ENCODE results near the gene SGPP2. TPM values are rescaled to one million over a fixed set of nuclear protein-coding genes. Genes with fewer than 3 reads are reported as not detected.

SGPP2 gene
- total RNA-seq, 1 experiment from 2014 or later, result not detected

DNA sequence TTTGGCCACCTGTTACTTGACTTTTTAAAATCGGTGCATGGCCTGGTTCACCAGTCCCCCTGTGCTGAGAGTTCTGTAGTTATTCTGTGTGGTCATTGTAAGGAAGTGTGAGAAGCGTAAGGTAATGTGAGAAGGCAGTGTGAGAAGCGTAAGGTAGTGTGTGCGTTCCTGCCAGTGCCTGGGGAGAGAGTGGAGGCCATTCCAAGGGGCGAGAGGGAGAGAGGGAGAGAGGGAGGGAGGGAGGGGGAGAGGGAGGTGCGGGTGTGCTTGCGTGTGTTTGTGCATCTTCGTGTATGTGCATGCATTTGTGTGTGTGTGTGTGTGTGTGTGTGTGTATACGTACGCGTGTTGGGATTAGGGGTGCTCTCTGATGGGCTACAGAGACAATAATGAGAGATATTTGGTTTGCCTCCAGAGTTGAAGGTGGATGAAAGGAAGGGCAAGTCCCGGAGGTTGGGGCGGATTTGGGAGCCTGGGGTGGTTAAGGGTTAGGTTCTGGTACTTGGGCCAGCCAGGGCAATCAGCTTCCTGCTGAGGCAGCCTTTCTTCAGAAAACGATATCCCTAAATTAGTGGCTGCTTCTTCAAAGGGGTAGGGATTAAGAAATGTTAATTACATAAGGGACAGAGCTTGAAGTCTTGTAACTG, 53.7 kb downstream of the SGPP2 start:
- Histone ChIP-seq H3K27me3 (ENCODE audit: control insufficient read depth, insufficient read depth, low read length) (peaks cover 25% of the 10 kb centered on the region), H3K4me3 (ENCODE audit: insufficient read depth, low read depth, low read length) (peak overlapping the region; percentile 10; the same call in 1 of the 2 replicates), H3K36me3 (replicated peaks; ENCODE audit: control insufficient read depth, insufficient read depth, low read length) (no peaks in the 10 kb centered on the region)
- DNase-seq, result peak; percentile 44

- Histone ChIP-seq H3K36me3 (replicated peaks; ENCODE audit: control insufficient read depth, insufficient read depth, low read length) (no peaks in the 10 kb centered on the region), H3K4me3 (ENCODE audit: insufficient read depth, low read depth, low read length) (no peak overlapping the region), H3K27me3 (ENCODE audit: control insufficient read depth, insufficient read depth, low read length) (peaks cover 36% of the 10 kb centered on the region)
- no peak for DNase-seq
Measured at GRCh38 chr2:222479859-222480258, 55.5 kb downstream of the SGPP2 start.

DNA sequence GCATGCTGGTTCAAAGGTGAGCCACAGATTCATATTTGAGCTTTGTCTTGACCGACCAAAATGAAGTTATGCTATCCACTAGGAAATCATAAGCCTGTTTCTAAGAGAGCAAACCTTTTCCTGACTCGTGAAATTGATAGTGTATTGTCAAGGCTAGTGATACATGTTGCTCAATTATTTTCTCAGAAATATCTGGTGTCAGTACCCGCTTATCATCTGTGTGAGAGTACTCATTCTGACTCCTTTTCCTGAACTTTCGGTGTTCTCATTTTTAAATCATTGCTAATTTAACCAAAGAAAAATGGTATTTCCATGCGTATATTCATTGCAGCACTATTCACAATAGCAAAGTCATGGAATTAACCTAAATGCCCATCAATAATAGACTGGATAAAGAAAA, 56.2 kb downstream of the SGPP2 start:
- H3K36me3 ChIP-seq (replicated peaks; ENCODE audit: control insufficient read depth, insufficient read depth, low read length), result no peaks in the 10 kb centered on the region
- no peak for DNase-seq
- no peak overlapping the region for H3K4me3 ChIP-seq (ENCODE audit: insufficient read depth, low read depth, low read length)
- peaks cover 38% of the 10 kb centered on the region for H3K27me3 ChIP-seq (ENCODE audit: control insufficient read depth, insufficient read depth, low read length)

GRCh38 chr2:222481941-222482340, 57.6 kb downstream of the SGPP2 start:
- no peak for DNase-seq
- Histone ChIP-seq H3K4me3 (ENCODE audit: insufficient read depth, low read depth, low read length) (no peak overlapping the region), H3K27me3 (ENCODE audit: control insufficient read depth, insufficient read depth, low read length) (peaks cover 38% of the 10 kb centered on the region), H3K36me3 (replicated peaks; ENCODE audit: control insufficient read depth, insufficient read depth, low read length) (no peaks in the 10 kb centered on the region)

DNA sequence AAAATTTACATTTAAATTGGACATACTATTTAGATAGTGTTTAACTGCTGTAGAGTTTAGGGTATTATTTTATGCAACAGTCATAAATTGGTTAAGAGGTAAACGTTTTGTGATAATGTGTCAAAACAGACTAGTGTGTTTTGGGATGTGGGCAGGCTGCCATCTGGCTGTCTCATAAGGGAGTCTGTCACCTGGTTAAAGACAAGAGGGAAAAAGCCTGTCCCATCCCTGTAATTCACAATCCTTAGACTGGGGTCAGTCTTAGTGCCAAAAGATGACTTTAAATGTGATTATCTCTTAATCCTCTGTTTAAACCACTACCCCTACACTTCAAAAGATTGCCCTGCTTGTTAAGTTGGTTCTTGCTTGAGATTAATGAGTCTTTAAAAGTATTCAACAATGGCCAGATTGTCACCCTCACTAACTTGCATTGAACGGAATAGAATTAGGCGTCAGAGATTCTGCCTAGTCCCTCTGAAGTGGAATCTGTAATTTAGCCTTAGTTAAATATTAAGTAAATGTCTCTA, 59.2 kb downstream of the SGPP2 start:
- Histone ChIP-seq H3K4me3 (ENCODE audit: insufficient read depth, low read depth, low read length) (no peak overlapping the region), H3K27me3 (ENCODE audit: control insufficient read depth, insufficient read depth, low read length) (peaks cover 43% of the 10 kb centered on the region), H3K36me3 (replicated peaks; ENCODE audit: control insufficient read depth, insufficient read depth, low read length) (no peaks in the 10 kb centered on the region)
- DNase-seq, result no peak

GRCh38 chr2:222485367-222486211, 61.2 kb downstream of the SGPP2 start:
- no peak for DNase-seq
- peaks cover 36% of the 10 kb centered on the region for H3K27me3 ChIP-seq (ENCODE audit: control insufficient read depth, insufficient read depth, low read length)
- no peaks in the 10 kb centered on the region for H3K36me3 ChIP-seq (replicated peaks; ENCODE audit: control insufficient read depth, insufficient read depth, low read length)
- H3K4me3 ChIP-seq (ENCODE audit: insufficient read depth, low read depth, low read length), result no peak overlapping the region

- H3K4me3 ChIP-seq (ENCODE audit: insufficient read depth, low read depth, low read length), result no peak overlapping the region
- no peak for DNase-seq
- H3K27me3 ChIP-seq (ENCODE audit: control insufficient read depth, insufficient read depth, low read length), result peaks cover 5% of the 10 kb centered on the region; the same call in 1 of the 2 replicates
- no peaks in the 10 kb centered on the region for H3K36me3 ChIP-seq (replicated peaks; ENCODE audit: control insufficient read depth, insufficient read depth, low read length)
Measured at GRCh38 chr2:222490131-222490530, 65.8 kb downstream of the SGPP2 start.

DNA sequence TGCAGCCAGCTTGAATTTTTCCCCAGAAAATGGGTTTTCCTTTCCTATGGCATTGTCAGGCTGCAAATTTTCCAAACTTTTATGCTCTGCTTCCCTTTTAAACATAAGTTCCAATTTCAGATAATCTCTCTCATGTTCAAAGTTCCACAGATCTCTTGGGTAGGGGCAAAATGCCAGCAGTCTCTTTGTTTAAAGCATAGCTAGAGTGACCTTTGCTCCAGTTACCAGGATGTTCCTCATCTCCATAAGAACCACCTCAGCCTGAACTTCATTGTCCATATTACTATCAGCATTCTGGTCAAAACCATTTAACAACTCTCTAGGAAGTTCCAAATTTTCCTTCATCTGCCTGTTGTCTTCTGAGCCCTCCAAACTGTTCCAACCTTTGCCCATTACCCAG, 68.3 kb downstream of the SGPP2 start:
- Histone ChIP-seq H3K4me3 (ENCODE audit: insufficient read depth, low read depth, low read length) (no peak overlapping the region), H3K27me3 (ENCODE audit: control insufficient read depth, insufficient read depth, low read length) (peaks cover 4% of the 10 kb centered on the region; the same call in 1 of the 2 replicates), H3K36me3 (replicated peaks; ENCODE audit: control insufficient read depth, insufficient read depth, low read length) (no peaks in the 10 kb centered on the region)
- DNase-seq, result no peak

- Histone ChIP-seq H3K4me3 (ENCODE audit: insufficient read depth, low read depth, low read length) (no peak overlapping the region), H3K27me3 (ENCODE audit: control insufficient read depth, insufficient read depth, low read length) (no peaks in the 10 kb centered on the region), H3K36me3 (replicated peaks; ENCODE audit: control insufficient read depth, insufficient read depth, low read length) (no peaks in the 10 kb centered on the region)
- no peak for DNase-seq
Measured at GRCh38 chr2:222494104-222494739, 69.9 kb downstream of the SGPP2 start.

GRCh38 chr2:222495388-222495787, 71.0 kb downstream of the SGPP2 start:
- H3K4me3 ChIP-seq (ENCODE audit: insufficient read depth, low read depth, low read length), result no peak overlapping the region
- DNase-seq, result no peak
- H3K27me3 ChIP-seq (ENCODE audit: control insufficient read depth, insufficient read depth, low read length), result no peaks in the 10 kb centered on the region; the same call in 1 of the 2 replicates
- H3K36me3 ChIP-seq (replicated peaks; ENCODE audit: control insufficient read depth, insufficient read depth, low read length), result no peaks in the 10 kb centered on the region

- DNase-seq, result no peak
- Histone ChIP-seq H3K4me3 (ENCODE audit: insufficient read depth, low read depth, low read length) (no peak overlapping the region), H3K27me3 (ENCODE audit: control insufficient read depth, insufficient read depth, low read length) (no peaks in the 10 kb centered on the region; the same call in 1 of the 2 replicates), H3K36me3 (replicated peaks; ENCODE audit: control insufficient read depth, insufficient read depth, low read length) (no peaks in the 10 kb centered on the region)
Measured at GRCh38 chr2:222499226-222499625, 74.9 kb downstream of the SGPP2 start.

DNA sequence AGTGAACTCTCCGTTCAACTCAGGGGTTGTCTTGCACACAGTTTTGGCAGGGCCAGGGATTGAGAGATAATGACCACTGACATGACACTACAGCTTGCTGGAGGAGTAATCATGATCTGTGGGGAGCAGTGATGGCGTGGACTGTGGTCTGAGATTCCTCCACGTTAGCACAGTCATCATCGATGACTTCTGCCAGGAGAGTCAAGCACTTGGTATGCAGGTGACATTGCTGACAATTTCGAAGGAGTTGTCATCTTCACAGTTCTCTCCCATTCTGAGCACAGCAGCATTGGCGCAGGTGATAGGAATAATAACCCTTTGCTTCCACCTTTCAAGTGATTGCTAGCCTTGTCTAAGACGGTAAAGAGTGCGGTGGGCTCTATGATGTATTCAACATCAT, 79.8 kb downstream of the SGPP2 start:
- no peak overlapping the region for H3K4me3 ChIP-seq (ENCODE audit: insufficient read depth, low read depth, low read length)
- no peaks in the 10 kb centered on the region; the same call in 1 of the 2 replicates for H3K27me3 ChIP-seq (ENCODE audit: control insufficient read depth, insufficient read depth, low read length)
- no peaks in the 10 kb centered on the region for H3K36me3 ChIP-seq (replicated peaks; ENCODE audit: control insufficient read depth, insufficient read depth, low read length)
- DNase-seq, result no peak

- Histone ChIP-seq H3K4me3 (ENCODE audit: insufficient read depth, low read depth, low read length) (no peak overlapping the region), H3K36me3 (replicated peaks; ENCODE audit: control insufficient read depth, insufficient read depth, low read length) (no peaks in the 10 kb centered on the region), H3K27me3 (ENCODE audit: control insufficient read depth, insufficient read depth, low read length) (no peaks in the 10 kb centered on the region; the same call in 1 of the 2 replicates)
- DNase-seq, result no peak
Measured at GRCh38 chr2:222504719-222505118, 80.4 kb downstream of the SGPP2 start.

GRCh38 chr2:222506230-222506935, 82.0 kb downstream of the SGPP2 start:
- Histone ChIP-seq H3K36me3 (replicated peaks; ENCODE audit: control insufficient read depth, insufficient read depth, low read length) (no peaks in the 10 kb centered on the region), H3K27me3 (ENCODE audit: control insufficient read depth, insufficient read depth, low read length) (no peaks in the 10 kb centered on the region), H3K4me3 (ENCODE audit: insufficient read depth, low read depth, low read length) (no peak overlapping the region)
- DNase-seq, result no peak
